ENCODE results near the gene TRPM3. TPM values are rescaled to one million over a fixed set of nuclear protein-coding genes. Genes with fewer than 3 reads are reported as not detected.

Gene TRPM3
- polyA plus RNA-seq, 3 donors, result not detected

DNA sequence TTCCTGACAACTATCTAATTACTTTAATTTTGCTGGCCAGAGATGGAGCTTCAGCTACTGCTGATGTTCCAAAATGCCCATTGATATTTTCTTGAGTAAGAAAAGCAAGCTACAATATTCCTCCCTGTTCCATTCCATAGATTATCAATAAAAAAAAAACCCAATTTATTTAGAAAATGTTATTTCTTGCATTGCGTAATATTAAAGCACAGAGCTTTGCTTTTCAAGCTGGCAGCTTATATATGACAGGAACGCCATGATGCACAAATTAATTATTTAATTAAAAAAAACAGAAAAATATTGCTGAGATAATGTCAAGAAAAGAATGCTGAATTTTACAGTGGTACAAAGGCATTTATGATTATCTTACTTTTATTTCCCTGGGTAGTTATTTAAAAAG is 47.9 kb downstream of the TRPM3 start:
- no peak for DNase-seq
- H3K36me3 ChIP-seq (replicated peaks in 1 of 2; ENCODE audit: control insufficient read depth in 1 of 2, insufficient read depth in 2 of 2, low read length in 2 of 2), result no peaks in the 10 kb centered on the region
- Mint-ChIP-seq H3K27ac (no peak overlapping the region), H3K4me3 (no peak overlapping the region), H3K9me3 (peaks cover 0 to 4% (median 2%) of the 10 kb centered on the region in 7 donors), H3K36me3 (no peaks in the 10 kb centered on the region), H3K27me3 (ENCODE audit: low read depth in 3 of 3) (peaks cover 0 to 3% (median 0%) of the 10 kb centered on the region in 3 donors), H3K4me1 (no peaks in the 10 kb centered on the region)
- H3K4me2 ChIP-seq (replicated peaks; ENCODE audit: extremely low read depth, low read length, poor library complexity, severe bottlenecking), result no peak overlapping the region
- H3K9me3 ChIP-seq (replicated peaks in 1 of 2; ENCODE audit: control insufficient read depth in 1 of 2, insufficient read depth in 1 of 2, low read length in 2 of 2), result peaks cover 0 to 8% of the 10 kb centered on the region in 2 donors
- H3K27me3 ChIP-seq (ENCODE audit: control insufficient read depth in 2 of 2, insufficient read depth in 2 of 2, low read length in 2 of 2), result no peaks in the 10 kb centered on the region
- no peaks in the 10 kb centered on the region for H3K4me1 ChIP-seq (ENCODE audit: control insufficient read depth in 1 of 2, insufficient read depth in 2 of 2, low read length in 2 of 2)
- H2AFZ ChIP-seq (ENCODE audit: insufficient read depth, low read depth, low read length, poor library complexity, severe bottlenecking), result no peak overlapping the region
- no peaks in the 10 kb centered on the region for H4K20me1 ChIP-seq (ENCODE audit: insufficient read depth, low read length)
- no peak overlapping the region for H3K9ac ChIP-seq (ENCODE audit: insufficient read depth, low read length, poor library complexity, severe bottlenecking)
- H3K79me2 ChIP-seq (ENCODE audit: insufficient read depth, low read length), result no peaks in the 10 kb centered on the region
- no CpG with 5 or more reads among the region's 2 CpGs for WGBS (ENCODE audit: insufficient coverage)
- intact Hi-C loops (cut with micrococcal nuclease), result no loop called here
- TF ChIP-seq, protein P1, sequence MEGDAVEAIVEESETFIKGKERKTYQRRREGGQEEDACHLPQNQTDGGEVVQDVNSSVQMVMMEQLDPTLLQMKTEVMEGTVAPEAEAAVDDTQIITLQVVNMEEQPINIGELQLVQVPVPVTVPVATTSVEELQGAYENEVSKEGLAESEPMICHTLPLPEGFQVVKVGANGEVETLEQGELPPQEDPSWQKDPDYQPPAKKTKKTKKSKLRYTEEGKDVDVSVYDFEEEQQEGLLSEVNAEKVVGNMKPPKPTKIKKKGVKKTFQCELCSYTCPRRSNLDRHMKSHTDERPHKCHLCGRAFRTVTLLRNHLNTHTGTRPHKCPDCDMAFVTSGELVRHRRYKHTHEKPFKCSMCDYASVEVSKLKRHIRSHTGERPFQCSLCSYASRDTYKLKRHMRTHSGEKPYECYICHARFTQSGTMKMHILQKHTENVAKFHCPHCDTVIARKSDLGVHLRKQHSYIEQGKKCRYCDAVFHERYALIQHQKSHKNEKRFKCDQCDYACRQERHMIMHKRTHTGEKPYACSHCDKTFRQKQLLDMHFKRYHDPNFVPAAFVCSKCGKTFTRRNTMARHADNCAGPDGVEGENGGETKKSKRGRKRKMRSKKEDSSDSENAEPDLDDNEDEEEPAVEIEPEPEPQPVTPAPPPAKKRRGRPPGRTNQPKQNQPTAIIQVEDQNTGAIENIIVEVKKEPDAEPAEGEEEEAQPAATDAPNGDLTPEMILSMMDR (IDR thresholded peaks at IDR 0.05), result no peak
- no peak overlapping the region for H3K27ac ChIP-seq (ENCODE audit: low read depth in 1 of 2, low read length in 2 of 2)
- H3K4me3 ChIP-seq (replicated peaks in 1 of 3; ENCODE audit: low read depth in 2 of 3, low read length in 3 of 3), result no peak overlapping the region

DNA sequence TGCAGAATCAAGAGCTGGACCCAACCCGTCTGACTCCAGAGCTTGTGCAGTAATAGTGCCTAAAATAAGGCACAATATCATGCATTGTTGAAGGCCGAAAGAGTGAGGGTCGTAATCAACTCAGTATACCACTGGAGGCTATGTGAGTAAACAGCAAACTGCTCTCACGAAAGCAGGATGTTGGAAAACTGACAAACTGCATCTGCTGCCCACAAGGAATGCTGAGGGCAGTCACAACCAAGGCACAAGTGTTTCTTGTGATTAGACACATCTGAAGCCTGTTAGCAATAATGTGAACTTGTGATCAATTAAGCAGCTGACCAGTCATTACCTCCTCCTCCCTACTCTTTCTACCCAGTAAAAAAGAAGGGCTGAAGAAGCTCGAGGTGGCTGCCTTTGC is 48.8 kb downstream of the TRPM3 start:
- Histone ChIP-seq H3K9me3 (replicated peaks in 1 of 2; ENCODE audit: control insufficient read depth in 1 of 2, insufficient read depth in 1 of 2, low read length in 2 of 2) (peaks cover 0 to 8% of the 10 kb centered on the region in 2 donors), H3K4me2 (replicated peaks; ENCODE audit: extremely low read depth, low read length, poor library complexity, severe bottlenecking) (no peak overlapping the region), H3K27ac (ENCODE audit: low read depth in 1 of 2, low read length in 2 of 2) (no peak overlapping the region), H3K4me1 (ENCODE audit: control insufficient read depth in 1 of 2, insufficient read depth in 2 of 2, low read length in 2 of 2) (no peaks in the 10 kb centered on the region), H3K79me2 (ENCODE audit: insufficient read depth, low read length) (no peaks in the 10 kb centered on the region), H3K4me3 (replicated peaks in 1 of 3; ENCODE audit: low read depth in 2 of 3, low read length in 3 of 3) (no peak overlapping the region), H4K20me1 (ENCODE audit: insufficient read depth, low read length) (no peaks in the 10 kb centered on the region), H3K36me3 (replicated peaks in 1 of 2; ENCODE audit: control insufficient read depth in 1 of 2, insufficient read depth in 2 of 2, low read length in 2 of 2) (no peaks in the 10 kb centered on the region), H3K9ac (ENCODE audit: insufficient read depth, low read length, poor library complexity, severe bottlenecking) (no peak overlapping the region), H2AFZ (ENCODE audit: insufficient read depth, low read depth, low read length, poor library complexity, severe bottlenecking) (no peak overlapping the region), H3K27me3 (ENCODE audit: control insufficient read depth in 2 of 2, insufficient read depth in 2 of 2, low read length in 2 of 2) (no peaks in the 10 kb centered on the region)
- intact Hi-C loops (cut with micrococcal nuclease), result no loop called here
- H3K9me3 Mint-ChIP-seq, result peaks cover 0 to 5% (median 2%) of the 10 kb centered on the region in 7 donors
- H3K27ac Mint-ChIP-seq, result no peak overlapping the region
- WGBS (ENCODE audit: insufficient coverage), result 100% methylated on average over 4 of the region's 5 CpGs
- no peaks in the 10 kb centered on the region for H3K36me3 Mint-ChIP-seq
- H3K27me3 Mint-ChIP-seq (ENCODE audit: low read depth in 3 of 3), result peaks cover 0 to 3% (median 0%) of the 10 kb centered on the region in 3 donors
- H3K4me1 Mint-ChIP-seq, result no peaks in the 10 kb centered on the region
- TF ChIP-seq, protein P1 (IDR thresholded peaks at IDR 0.05), result no peak
- no peak for DNase-seq
- no peak overlapping the region for H3K4me3 Mint-ChIP-seq

All from CD14-positive monocyte (primary cell).